ENCODE results near the gene SENP1. TPM values are rescaled to one million over a fixed set of nuclear protein-coding genes. Genes with fewer than 3 reads are reported as not detected.

The SENP1 gene
- total and polyA plus RNA-seq, 11 donors, result 2.1 to 13.6 (median 8.6) TPM

- Histone ChIP-seq H3K9me3 (no peaks in the 10 kb centered on the region), H3K4me1 (peaks cover 0 to 33% (median 4%) of the 10 kb centered on the region in 12 donors), H3K27ac (no peak overlapping the region), H3K27me3 (peaks cover 0 to 36% (median 0%) of the 10 kb centered on the region in 9 donors), H3K36me3 (no peaks in the 10 kb centered on the region), H3K4me3 (no peak overlapping the region)
- TF ChIP-seq CTCF (IDR thresholded peaks at IDR 0.05), result no peak
- ATAC-seq (no peak), DNase-seq (no peak)
- intact Hi-C loops (cut with DNase I), result loop anchor here in 1 of 10 donors (10.0 kb wide), 1 partner anchor 60 kb away; the partner anchor contains the start of gene TMEM106C
- WGBS, 4 donors, result 57 to 84% (median 74%) methylated on average over 7 of the region's 7 CpGs
These were observed 80.6 kb downstream of the SENP1 start for GRCh38 chr12:48025281-48025680.

GRCh38 chr12:48024735-48025134 lies 81.1 kb downstream of the SENP1 start:
- H3K27me3 ChIP-seq, result peaks cover 0 to 36% (median 0%) of the 10 kb centered on the region in 9 donors
- no peak overlapping the region for H3K27ac ChIP-seq
- intact Hi-C loops (cut with DNase I), result loop anchor here in 1 of 10 donors (10.0 kb wide), 1 partner anchor 60 kb away; the partner anchor contains the start of gene TMEM106C
- 74 to 88% (median 78%) methylated on average over 9 of the region's 9 CpGs for WGBS, 4 donors
- H3K4me3 ChIP-seq, result no peak overlapping the region
- peaks cover 0 to 30% (median 4%) of the 10 kb centered on the region in 12 donors for H3K4me1 ChIP-seq
- H3K9me3 ChIP-seq, result no peaks in the 10 kb centered on the region
- TF ChIP-seq POLR2A (IDR thresholded peaks at IDR 0.05) (no peak), CTCF (IDR thresholded peaks at IDR 0.05) (no peak)
- DNase-seq (no peak), ATAC-seq (no peak)
- H3K36me3 ChIP-seq, result no peaks in the 10 kb centered on the region

- H3K36me3 ChIP-seq, result no peaks in the 10 kb centered on the region
- no peak overlapping the region for H3K4me3 ChIP-seq
- intact Hi-C loops (cut with DNase I), result loop anchor here in 1 of 10 donors (10.0 kb wide), 1 partner anchor 59 kb away; the partner anchor contains the start of gene TMEM106C
- 31 to 44% (median 36%) methylated on average over 5 of the region's 5 CpGs for WGBS, 4 donors
- DNase-seq, result peak; percentile 39 to 84 (median 63)
- TF ChIP-seq POLR2A (IDR thresholded peaks at IDR 0.05) (no peak), CTCF (IDR thresholded peaks at IDR 0.05) (no peak)
- ATAC-seq, result peak; percentile 89 to 95 (median 92)
- peak overlapping the region in 3 of 12 donors; percentile 45 to 60 (median 52) for H3K27ac ChIP-seq
- peaks cover 0 to 30% (median 4%) of the 10 kb centered on the region in 12 donors for H3K4me1 ChIP-seq
- peaks cover 0 to 43% (median 0%) of the 10 kb centered on the region in 9 donors for H3K27me3 ChIP-seq
- no peaks in the 10 kb centered on the region for H3K9me3 ChIP-seq
These were observed 82.5 kb downstream of the SENP1 start for GRCh38 chr12:48023386-48023785.

- Histone ChIP-seq H3K27ac (peak overlapping the region in 2 of 12 donors; percentile 45 to 60), H3K4me3 (no peak overlapping the region), H3K27me3 (peaks cover 0 to 44% (median 0%) of the 10 kb centered on the region in 9 donors), H3K4me1 (peaks cover 0 to 30% (median 4%) of the 10 kb centered on the region in 12 donors), H3K9me3 (no peaks in the 10 kb centered on the region), H3K36me3 (no peaks in the 10 kb centered on the region)
- 66 to 81% (median 72%) methylated on average over 7 of the region's 7 CpGs for WGBS, 4 donors
- no peak for ATAC-seq
- DNase-seq, result no peak
- TF ChIP-seq POLR2A (IDR thresholded peaks at IDR 0.05), result no peak
- no peak for TF ChIP-seq CTCF (IDR thresholded peaks at IDR 0.05)
- intact Hi-C loops (cut with DNase I), result loop anchor here in 1 of 10 donors (10.0 kb wide), 1 partner anchor 58 kb away; the partner anchor contains the start of gene TMEM106C
These were observed 83.0 kb downstream of the SENP1 start for GRCh38 chr12:48022676-48023385.

Data from heart left ventricle (tissue), 16 donors.